Measurements from ENCODE around the gene DNAJB14. TPM values are rescaled to one million over a fixed set of nuclear protein-coding genes. Genes with fewer than 3 reads are reported as not detected.

Gene DNAJB14
- total and polyA plus RNA-seq, 2 of the 13 experiments (the other 11 are each of a cell fraction or from before 2014, with no cell fraction given): 9.1 to 38.1 TPM

DNA sequence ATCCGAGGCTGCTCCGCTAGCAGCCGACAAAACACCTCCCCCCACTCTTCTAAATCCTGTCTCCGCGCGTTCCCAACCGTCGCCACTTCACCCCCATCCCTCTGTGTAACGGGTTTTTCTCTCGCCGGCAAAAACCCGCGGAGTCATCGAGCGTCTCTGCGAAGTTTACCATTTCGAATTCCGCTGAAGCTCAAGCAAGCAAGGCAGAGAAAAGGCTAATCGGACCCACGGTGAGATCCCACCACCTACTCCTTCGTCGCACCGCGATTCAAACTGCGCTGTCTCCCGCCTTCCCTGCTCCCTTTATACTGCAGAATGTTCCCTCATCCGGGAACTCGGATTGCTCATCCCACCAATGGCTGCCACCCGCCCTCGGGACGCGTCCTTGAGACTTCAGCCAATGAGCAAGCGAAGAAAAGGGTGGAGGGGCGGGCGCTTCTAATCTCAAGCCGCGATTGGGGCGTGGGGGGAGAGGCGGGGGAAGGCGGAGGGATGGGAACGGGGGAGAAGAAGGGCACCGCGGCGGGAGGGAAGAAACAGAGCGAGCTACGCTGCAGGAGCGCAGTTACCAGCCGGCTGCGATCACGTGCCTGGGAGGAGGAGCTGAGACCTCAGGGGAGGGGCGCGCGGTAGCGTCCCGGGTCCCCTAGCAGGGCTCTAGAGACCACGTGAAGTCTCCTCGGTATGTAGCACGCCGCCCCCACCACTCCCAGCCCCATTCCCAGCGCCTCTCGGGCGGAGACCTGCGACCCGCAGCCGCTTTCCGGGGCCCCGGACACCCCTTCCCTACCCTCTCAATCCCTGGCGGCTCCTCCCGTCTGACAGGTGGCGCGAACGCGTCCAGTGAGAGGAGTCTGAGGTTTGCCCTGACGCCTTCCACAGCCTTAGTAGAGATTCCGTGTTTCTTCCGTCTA lies 3.8 kb upstream of the DNAJB14 start, which contains the start of gene H2AZ1 (continued):
- TF ChIP-seq, protein P1, sequence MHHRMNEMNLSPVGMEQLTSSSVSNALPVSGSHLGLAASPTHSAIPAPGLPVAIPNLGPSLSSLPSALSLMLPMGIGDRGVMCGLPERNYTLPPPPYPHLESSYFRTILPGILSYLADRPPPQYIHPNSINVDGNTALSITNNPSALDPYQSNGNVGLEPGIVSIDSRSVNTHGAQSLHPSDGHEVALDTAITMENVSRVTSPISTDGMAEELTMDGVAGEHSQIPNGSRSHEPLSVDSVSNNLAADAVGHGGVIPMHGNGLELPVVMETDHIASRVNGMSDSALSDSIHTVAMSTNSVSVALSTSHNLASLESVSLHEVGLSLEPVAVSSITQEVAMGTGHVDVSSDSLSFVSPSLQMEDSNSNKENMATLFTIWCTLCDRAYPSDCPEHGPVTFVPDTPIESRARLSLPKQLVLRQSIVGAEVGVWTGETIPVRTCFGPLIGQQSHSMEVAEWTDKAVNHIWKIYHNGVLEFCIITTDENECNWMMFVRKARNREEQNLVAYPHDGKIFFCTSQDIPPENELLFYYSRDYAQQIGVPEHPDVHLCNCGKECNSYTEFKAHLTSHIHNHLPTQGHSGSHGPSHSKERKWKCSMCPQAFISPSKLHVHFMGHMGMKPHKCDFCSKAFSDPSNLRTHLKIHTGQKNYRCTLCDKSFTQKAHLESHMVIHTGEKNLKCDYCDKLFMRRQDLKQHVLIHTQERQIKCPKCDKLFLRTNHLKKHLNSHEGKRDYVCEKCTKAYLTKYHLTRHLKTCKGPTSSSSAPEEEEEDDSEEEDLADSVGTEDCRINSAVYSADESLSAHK (CRISPR knock-in tag; IDR thresholded peaks at IDR 0.05; ENCODE audit: borderline replicate concordance): no peak
- TF ChIP-seq REXO4 (CRISPR knock-in tag; IDR thresholded peaks at IDR 0.05; ENCODE audit: borderline replicate concordance) (no peak), ZNF124 (CRISPR knock-in tag; IDR thresholded peaks at IDR 0.05) (0 out of 2 replicates have a peak, but pooled peaks have one; percentile 19), ZNF264 (CRISPR knock-in tag; IDR thresholded peaks at IDR 0.05) (no peak), ZBTB42 (CRISPR knock-in tag; IDR thresholded peaks at IDR 0.05) (0 out of 2 replicates have a peak, but pooled peaks have one; percentile 47), ZC3H13 (CRISPR knock-in tag; IDR thresholded peaks at IDR 0.05) (no peak), ZMYM2 (CRISPR knock-in tag; IDR thresholded peaks at IDR 0.05) (no peak), MXD4 (CRISPR knock-in tag; IDR thresholded peaks at IDR 0.05) (peak; percentile 80; the same call in 1 of the 2 replicates), MAFF (IDR thresholded peaks at IDR 0.05; ENCODE audit: low read depth, low read length) (no peak), CREM (IDR thresholded peaks at IDR 0.05) (peak; percentile 70), CREM (CRISPR knock-in tag; IDR thresholded peaks at IDR 0.05) (no peak), SATB2 (CRISPR knock-in tag; IDR thresholded peaks at IDR 0.05) (0 out of 2 replicates have a peak, but pooled peaks have one; percentile 25), KDM4B (CRISPR knock-in tag; IDR thresholded peaks at IDR 0.05) (no peak), CHCHD3 (CRISPR knock-in tag; IDR thresholded peaks at IDR 0.05) (no peak), ZNF441 (CRISPR knock-in tag; IDR thresholded peaks at IDR 0.05; ENCODE audit: borderline replicate concordance) (no peak), ZSCAN20 (CRISPR knock-in tag; IDR thresholded peaks at IDR 0.05; ENCODE audit: borderline replicate concordance) (0 out of 2 replicates have a peak, but pooled peaks have one; percentile 31), GPN1 (CRISPR knock-in tag; IDR thresholded peaks at IDR 0.05; ENCODE audit: borderline replicate concordance) (no peak), ZNF558 (CRISPR knock-in tag; IDR thresholded peaks at IDR 0.05; ENCODE audit: borderline replicate concordance) (no peak)
- TF ChIP-seq, protein P2, sequence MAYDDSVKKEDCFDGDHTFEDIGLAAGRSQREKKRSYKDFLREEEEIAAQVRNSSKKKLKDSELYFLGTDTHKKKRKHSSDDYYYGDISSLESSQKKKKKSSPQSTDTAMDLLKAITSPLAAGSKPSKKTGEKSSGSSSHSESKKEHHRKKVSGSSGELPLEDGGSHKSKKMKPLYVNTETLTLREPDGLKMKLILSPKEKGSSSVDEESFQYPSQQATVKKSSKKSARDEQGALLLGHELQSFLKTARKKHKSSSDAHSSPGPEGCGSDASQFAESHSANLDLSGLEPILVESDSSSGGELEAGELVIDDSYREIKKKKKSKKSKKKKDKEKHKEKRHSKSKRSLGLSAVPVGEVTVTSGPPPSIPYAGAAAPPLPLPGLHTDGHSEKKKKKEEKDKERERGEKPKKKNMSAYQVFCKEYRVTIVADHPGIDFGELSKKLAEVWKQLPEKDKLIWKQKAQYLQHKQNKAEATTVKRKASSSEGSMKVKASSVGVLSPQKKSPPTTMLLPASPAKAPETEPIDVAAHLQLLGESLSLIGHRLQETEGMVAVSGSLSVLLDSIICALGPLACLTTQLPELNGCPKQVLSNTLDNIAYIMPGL (CRISPR knock-in tag; IDR thresholded peaks at IDR 0.05; ENCODE audit: borderline replicate concordance in 1 of 2, low read depth in 1 of 2): peak; percentile 29 to 51; a peak in 3 of 4 replicates
- TF ChIP-seq, protein P3, sequence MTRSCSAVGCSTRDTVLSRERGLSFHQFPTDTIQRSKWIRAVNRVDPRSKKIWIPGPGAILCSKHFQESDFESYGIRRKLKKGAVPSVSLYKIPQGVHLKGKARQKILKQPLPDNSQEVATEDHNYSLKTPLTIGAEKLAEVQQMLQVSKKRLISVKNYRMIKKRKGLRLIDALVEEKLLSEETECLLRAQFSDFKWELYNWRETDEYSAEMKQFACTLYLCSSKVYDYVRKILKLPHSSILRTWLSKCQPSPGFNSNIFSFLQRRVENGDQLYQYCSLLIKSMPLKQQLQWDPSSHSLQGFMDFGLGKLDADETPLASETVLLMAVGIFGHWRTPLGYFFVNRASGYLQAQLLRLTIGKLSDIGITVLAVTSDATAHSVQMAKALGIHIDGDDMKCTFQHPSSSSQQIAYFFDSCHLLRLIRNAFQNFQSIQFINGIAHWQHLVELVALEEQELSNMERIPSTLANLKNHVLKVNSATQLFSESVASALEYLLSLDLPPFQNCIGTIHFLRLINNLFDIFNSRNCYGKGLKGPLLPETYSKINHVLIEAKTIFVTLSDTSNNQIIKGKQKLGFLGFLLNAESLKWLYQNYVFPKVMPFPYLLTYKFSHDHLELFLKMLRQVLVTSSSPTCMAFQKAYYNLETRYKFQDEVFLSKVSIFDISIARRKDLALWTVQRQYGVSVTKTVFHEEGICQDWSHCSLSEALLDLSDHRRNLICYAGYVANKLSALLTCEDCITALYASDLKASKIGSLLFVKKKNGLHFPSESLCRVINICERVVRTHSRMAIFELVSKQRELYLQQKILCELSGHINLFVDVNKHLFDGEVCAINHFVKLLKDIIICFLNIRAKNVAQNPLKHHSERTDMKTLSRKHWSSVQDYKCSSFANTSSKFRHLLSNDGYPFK (CRISPR knock-in tag; IDR thresholded peaks at IDR 0.05; ENCODE audit: borderline replicate concordance): peak; percentile 20; the same call in 1 of the 2 replicates
- TF ChIP-seq, protein P4, sequence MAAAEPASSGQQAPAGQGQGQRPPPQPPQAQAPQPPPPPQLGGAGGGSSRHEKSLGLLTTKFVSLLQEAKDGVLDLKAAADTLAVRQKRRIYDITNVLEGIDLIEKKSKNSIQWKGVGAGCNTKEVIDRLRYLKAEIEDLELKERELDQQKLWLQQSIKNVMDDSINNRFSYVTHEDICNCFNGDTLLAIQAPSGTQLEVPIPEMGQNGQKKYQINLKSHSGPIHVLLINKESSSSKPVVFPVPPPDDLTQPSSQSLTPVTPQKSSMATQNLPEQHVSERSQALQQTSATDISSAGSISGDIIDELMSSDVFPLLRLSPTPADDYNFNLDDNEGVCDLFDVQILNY (CRISPR knock-in tag; conservative IDR thresholded peaks at IDR 0.05): peak; percentile 95

Data from HepG2 (cell line).